ENCODE measurements around the gene DENND4C.
"Not testable (repeated sequence)": the region's sequence is repeated elsewhere in the genome, so short reads cannot be mapped to it uniquely, and the experiment has no call there.

DENND4C gene

DNA sequence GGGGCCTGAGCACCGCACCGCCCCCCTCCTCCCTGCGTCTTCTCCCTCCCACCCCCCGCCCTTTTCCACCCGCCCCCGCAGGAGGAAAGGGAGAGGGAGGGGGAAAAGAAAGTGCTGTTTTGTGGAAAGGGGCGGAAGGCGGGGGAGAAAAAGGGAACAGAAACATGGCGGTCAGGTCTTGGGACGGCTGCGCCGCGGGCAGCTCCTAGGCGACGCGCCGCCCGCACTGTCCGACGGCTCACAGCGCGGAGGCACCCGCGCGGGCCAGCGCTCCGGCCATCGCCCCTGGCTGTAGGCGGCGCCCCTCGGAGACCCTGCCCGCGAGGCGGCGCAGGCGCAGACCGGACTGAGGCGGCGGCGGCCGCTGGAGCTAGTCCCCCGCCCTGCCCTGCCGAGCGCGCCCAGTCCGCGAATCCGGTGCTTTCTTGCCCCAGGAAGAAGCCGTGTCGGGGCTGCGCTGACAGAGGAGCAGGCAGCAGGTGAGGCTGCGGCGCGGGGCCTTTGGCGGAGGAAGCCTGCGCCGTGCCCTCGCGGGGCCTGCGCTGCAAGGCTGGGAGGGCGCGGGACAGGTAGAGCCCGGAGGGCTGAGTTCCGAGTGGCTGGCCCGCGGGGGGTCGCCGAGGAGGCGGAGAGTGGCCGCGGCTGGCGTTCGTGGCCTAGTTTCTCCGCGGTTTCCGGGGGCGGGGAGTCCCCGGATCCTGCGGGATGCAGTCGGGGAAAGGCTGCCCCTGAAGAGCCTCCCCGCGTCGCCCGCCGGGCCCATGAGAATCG, at the start of gene DENND4C:
DENND4C (plus strand) TSS at position 339 of the 771 bp plus-strand sequence. CDS start 45,482 bp downstream, outside the sequence.
- peak; percentile 88 for DNase-seq (ENCODE audit: low spot score)

DNA sequence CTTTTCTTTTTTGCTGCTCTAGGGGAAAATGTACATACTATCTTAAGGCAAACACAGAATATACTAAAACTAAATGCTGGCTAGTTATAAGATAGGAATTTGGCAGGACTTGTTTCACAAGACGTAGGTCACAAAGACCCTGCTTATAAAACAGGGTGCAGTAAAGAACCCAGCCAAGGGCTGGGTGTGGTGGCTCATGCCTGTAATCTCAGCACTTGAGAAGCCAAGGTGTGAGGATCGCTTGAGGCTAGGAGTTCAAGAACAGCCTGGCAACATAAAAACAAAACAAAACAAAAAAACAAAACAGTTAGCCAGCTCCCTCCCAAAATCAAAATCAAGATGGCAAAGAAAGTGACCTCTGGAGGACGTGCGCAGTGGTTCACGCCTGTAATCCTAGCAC, 49.5 kb upstream of the DENND4C start:
- DNase-seq (ENCODE audit: low spot score), result no peak

DNA sequence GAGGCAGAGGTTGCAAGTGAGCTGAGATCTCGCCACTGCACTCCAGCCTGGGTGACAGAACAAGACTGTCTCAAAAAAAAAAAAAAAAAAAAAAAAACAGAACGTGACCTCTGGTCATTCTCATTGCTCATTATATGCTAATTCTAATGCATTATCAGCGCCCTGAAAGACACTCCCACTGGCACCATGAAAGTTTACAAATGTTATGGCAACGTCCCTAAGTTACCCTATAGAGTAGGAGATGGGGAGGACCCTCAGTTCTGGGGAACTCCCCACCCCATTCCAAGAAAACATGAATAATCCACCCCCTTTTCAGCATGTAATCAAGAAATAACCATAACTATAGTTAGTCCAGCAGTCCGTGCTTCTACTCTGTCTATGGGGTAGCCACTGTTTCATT, 48.9 kb upstream of the DENND4C start:
- no peak for DNase-seq (ENCODE audit: low spot score)

DNA sequence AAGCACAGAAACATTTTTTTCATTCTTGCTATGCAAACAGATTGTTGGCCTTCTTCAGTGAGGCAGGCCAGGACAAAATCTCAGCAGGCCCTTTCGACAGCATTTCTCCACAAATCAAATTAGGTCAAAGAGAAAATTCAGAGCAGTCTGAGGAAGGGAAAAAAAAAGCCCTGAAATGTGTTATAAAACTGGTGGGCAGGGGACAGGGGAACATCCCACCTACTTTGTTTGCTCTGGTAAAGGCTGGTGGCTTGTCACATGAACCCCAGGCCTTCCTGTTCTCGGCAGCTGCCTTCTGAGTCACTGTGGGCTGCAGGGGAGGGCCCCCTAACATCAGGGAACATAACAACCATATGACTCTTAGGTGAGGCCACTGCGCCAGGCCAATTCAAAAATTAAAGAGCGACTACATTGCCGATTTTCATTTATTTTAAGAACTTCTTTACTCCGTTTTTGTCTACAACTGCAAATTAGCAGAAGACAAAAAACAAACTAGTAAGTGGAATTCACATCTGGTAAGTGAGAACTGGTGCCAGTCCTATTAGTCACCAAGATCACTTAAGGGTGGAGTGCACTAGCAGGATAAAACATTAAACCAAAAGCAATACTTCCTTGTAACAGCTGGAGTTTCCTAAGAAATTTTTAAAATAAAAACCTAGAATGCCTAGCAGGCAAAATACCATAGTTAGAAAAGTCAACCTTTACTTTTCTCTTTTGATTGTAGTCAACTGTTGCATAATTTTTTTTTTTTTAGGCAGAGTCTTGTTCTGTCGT, 46.2 kb upstream of the DENND4C start:
- peak; percentile 37 for DNase-seq (ENCODE audit: low spot score)

DNA sequence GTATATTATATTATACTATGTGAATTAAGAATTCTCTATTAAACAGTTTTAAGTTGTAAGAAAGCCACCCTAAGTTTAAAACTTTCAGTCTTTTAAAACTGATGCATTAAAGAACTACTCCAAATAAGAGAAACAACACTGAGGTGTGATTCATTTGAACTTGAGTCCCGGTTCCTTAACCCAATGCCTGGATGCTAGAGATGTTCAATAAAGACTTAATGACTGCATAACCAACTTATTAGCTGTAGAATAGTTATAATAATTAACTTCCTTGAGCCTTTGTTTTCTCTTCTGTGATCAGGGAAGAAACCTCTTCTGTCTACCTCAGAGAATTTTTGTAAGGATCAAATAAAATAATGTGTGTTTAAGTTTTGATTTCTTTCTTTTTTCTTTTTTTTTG, 45.3 kb upstream of the DENND4C start:
- no peak for DNase-seq (ENCODE audit: low spot score)

GRCh38 chr9:19186232-19186631, 44.3 kb upstream of the DENND4C start:
- no peak for DNase-seq (ENCODE audit: low spot score)

DNA sequence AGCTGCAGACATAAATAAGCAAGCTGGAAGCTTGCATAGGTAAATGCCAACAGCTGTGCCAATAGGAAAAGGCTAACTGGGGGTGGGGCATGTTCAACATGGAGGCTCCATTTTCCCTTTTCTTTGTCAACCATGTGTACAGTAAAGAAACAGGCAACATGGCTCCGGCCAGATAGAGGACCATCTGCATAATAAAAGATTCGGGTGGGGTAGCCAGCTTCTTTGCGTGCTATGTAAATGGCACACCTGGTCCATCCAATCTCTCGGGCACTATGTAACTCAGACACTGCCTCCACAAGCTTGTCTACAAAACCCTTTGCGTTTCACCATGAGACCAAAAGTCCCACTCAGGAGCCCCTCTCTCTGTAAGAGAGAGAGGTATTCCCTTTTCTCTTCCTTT, 41.7 kb upstream of the DENND4C start:
- DNase-seq (ENCODE audit: low spot score), result no peak

DNA sequence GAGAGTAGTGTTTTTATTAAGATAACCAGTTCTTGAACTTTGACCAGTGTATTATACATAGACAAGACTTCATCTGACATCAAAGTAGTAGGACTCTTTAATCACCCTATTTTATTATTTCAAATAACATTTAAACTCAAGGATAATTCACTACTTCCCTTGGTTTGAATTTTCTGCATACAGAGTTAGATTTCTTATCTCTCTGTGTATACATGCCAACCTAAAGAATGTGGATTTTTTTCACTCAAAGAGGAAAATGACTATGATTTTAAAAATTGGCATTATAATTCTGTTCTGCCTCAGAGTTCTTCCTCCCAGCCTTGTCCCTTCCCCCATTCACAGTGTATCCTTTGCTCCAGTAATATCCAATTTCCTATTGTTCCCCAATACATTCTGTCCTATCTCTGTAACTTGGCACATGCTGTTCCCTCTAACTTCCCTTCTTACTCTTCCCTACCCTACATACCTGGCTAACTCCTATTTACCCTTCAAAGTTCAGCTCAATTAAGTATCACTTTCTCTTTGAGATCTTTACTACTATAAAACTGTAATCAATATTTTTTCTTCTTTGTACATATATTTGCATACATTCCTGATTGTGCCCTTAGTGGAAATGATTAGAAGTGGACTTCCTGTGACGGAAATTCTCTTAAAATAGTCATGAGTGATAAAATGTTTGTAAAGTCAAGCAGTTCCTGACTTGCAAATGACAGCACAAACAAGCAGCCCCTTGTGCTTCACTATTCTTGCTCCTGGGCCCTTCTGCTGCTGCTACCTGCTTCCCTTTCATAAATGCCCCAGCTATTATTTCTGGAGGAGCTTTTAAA, 38.1 kb upstream of the DENND4C start:
- no peak for DNase-seq (ENCODE audit: low spot score)

GRCh38 chr9:19193029-19193324, 37.5 kb upstream of the DENND4C start:
- no peak for DNase-seq (ENCODE audit: low spot score)

GRCh38 chr9:19193358-19193973, 37.0 kb upstream of the DENND4C start:
- not testable (repeated sequence) for DNase-seq (ENCODE audit: low spot score)

DNA sequence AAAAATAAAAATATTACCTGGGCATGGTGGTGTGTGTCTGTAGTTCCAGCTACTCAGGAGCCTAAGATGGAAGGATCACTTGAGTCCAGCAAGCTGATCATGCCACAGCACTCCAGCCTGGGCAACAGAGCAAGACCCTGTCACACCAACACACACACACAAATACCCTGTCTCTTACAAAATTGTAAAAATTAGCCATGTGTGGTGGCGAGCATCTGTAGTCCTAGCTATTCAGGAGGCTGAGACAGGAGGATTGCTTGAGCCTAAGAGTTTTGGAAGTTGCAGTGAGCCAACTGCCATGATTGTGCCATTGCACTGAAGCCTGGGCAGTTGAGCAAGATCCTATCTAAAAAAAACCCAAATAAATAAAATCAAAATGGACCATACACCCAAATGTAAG, 32.1 kb upstream of the DENND4C start:
- DNase-seq (ENCODE audit: low spot score), result no peak

- no peak for DNase-seq (ENCODE audit: low spot score)
These were observed 31.5 kb upstream of the DENND4C start for GRCh38 chr9:19199012-19199411.

DNA sequence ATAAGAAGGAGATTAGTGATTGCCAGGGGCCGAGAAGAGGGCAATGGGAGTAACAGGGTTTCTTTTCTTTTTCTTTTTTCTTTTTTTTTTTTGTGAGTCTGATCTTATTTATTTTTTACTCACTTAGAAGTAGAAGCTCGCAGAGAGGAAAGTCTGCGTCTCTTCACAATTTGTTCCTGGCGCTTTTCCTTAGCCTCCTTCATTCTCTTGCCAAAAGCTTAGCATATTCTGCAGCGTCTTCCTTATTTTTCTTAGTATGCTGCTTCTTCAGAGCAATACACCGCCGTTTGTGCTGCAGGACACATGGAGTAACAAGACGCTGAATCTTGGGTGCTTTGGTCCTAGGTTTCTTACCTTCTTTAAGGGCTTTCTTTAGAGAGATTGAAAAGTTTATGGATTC, 30.3 kb upstream of the DENND4C start:
- no peak for DNase-seq (ENCODE audit: low spot score)

- DNase-seq (ENCODE audit: low spot score), result no peak
These were observed 28.3 kb upstream of the DENND4C start for GRCh38 chr9:19201899-19202891.

GRCh38 chr9:19203058-19203457, 27.4 kb upstream of the DENND4C start:
- no peak for DNase-seq (ENCODE audit: low spot score)

DNA sequence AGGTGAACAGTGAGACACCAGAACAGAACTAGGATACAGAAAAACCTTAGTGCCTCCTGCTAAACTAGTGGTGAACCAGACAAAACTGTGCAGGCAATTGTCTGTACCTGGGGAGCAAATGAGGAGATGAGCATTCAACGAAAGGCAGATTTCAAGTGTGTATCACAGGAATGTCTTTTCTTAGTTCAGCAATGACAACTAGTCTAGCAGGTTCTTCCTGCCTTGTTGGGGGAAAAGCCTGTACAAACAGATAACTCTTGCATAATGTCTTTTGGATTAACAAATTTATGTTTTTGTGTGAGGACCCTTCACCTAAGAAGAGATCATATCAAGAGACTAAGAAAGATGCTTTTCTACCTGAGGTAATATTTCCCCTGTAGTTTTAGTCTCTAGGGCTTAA, 21.8 kb upstream of the DENND4C start:
- DNase-seq (ENCODE audit: low spot score), result no peak

- no peak for DNase-seq (ENCODE audit: low spot score)
These were observed 21.3 kb upstream of the DENND4C start for GRCh38 chr9:19209188-19209587.

DNA sequence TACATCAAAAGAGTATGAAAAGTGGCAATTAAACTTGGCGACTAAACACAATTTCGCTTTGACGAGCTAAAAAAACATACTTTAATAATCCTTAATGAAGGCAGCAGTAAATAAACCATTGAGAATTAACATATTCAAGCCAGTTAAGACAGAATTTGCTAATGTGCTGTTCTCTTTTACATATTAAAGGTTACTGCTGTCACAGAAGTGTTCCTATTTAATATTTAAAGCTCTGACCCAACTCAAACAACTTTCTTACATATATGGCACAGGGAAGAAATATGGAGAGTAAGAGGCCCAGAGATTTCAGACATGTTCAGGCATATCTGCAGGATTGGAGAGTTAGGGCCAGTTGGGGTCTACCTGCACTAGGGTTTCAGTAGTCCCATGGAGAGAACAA, 16.7 kb upstream of the DENND4C start:
- DNase-seq (ENCODE audit: low spot score), result no peak

GRCh38 chr9:19216466-19216865, 14.0 kb upstream of the DENND4C start:
- no peak for DNase-seq (ENCODE audit: low spot score)

GRCh38 chr9:19221326-19221725, 9.2 kb upstream of the DENND4C start:
- DNase-seq (ENCODE audit: low spot score), result no peak

- DNase-seq (ENCODE audit: low spot score), result no peak
These were observed 6.8 kb upstream of the DENND4C start for GRCh38 chr9:19223724-19224123.
